MM.1S (cell line): Measurements from ENCODE around the gene FKBP2.

Experiments
- EZH2 ChIP-seq: fragments of 300-600 bp; sonication (generic); optimal IDR thresholded peaks from 2 replicates; pipeline ENCODE3; 2017; ENCODE audit warnings: low read depth, mild to moderate bottlenecking, antibody characterized with exemption, low read length, mixed read lengths
- TF ChIP-seq, protein P1 (sequence below): fragments of 300-600 bp; sonication (generic); IDR thresholded peaks from 2 replicates; pipeline ENCODE4 v1.5.1; 2016; ENCODE audit warnings: antibody characterized with exemption, low read length, mixed read lengths

- TF ChIP-seq, protein P1, sequence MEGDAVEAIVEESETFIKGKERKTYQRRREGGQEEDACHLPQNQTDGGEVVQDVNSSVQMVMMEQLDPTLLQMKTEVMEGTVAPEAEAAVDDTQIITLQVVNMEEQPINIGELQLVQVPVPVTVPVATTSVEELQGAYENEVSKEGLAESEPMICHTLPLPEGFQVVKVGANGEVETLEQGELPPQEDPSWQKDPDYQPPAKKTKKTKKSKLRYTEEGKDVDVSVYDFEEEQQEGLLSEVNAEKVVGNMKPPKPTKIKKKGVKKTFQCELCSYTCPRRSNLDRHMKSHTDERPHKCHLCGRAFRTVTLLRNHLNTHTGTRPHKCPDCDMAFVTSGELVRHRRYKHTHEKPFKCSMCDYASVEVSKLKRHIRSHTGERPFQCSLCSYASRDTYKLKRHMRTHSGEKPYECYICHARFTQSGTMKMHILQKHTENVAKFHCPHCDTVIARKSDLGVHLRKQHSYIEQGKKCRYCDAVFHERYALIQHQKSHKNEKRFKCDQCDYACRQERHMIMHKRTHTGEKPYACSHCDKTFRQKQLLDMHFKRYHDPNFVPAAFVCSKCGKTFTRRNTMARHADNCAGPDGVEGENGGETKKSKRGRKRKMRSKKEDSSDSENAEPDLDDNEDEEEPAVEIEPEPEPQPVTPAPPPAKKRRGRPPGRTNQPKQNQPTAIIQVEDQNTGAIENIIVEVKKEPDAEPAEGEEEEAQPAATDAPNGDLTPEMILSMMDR, result no peak
- TF ChIP-seq EZH2, result no peak
Measured at GRCh38 chr11:64255135-64256128, 14.5 kb downstream of the FKBP2 start.
